ENCODE results near the gene HS6ST2. TPM values are rescaled to one million over a fixed set of nuclear protein-coding genes. Genes with fewer than 3 reads are reported as not detected.

The HS6ST2 gene
- polyA plus RNA-seq, 5 donors = 10.9 to 22.8 (median 17.8) TPM

DNA sequence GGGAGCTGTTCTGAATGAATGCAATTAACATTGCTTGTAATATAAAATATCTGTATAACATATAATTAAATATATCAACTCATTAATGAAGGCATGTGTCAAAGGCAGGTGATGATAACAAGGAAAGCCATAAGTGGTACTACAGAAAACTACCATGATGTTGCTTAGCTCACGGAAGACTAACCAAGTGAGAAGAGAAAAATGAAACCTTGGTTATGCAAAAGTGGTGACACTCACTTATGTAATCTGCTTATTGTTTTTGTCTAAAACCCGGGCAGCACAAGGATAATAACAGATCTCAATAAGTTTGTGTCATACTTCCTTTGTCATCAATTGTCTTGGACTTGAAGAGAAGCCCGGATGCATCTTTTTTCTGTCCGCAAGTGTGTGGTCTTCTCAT lies 156.4 kb downstream of the HS6ST2 start:
- no peak for DNase-seq

DNA sequence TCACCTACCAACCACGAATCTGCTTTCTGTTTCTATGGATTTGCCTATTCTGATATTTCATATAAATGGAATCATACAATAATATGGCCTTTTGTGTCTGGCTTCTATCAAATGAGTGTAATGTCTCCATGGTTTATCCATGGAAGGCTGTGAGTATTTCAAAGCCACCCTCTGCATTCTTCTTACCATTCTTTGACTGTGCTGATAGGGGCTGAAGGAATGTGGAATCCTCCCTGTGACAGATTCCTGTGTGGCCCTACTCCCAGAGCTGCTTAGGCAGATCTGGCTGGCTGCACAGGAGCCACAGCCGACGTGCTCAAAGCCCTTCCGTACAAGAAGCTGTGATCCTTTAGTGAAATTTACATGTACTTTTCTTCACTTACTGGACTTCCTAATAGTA lies 163.2 kb downstream of the HS6ST2 start:
- no peak for DNase-seq

DNA sequence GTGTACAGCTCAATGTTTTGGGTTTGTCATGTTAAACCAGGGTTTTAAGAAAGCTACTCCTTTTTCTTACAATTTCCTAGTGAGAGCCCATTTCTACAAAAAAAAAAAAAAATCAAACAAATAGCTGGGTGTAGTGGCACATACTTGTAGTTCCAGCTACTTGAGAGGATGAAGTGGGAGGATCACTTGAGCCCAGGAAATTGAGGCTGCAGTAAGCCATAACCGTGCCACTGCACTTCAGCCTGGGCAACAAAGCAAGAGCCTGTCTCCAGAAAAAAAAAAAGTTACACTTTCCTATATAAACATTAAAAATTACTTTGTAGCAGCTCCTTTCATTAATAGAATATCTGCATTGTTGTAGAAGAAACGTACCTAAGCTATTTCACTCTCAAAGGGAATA lies 166.7 kb downstream of the HS6ST2 start:
- DNase-seq = peak; percentile 5 to 14

GRCh38 chrX:132790329-132790728 lies 168.1 kb downstream of the HS6ST2 start:
- DNase-seq = no peak

DNA sequence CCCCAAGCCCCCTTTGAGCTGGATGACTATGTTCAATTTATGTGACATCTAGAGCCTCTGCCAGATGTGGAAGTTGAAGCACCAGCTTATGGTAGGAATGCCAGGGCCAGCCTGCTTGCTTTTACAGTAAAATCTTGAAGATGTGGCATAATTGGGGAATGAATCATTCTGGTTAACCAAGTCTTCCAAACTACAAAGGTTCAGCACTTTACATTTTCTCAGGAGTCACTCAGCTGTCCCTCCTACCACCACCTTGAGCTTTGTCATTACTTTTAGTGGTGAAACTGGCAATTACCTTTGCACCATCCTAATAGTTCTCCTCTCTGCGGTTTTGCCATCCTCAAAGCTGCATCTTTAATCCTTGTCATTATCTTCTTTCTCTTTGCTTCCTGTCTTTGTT lies 172.2 kb downstream of the HS6ST2 start:
- no peak for DNase-seq

- DNase-seq = no peak
Observed at GRCh38 chrX:132778917-132779316, 179.5 kb downstream of the HS6ST2 start.

DNA sequence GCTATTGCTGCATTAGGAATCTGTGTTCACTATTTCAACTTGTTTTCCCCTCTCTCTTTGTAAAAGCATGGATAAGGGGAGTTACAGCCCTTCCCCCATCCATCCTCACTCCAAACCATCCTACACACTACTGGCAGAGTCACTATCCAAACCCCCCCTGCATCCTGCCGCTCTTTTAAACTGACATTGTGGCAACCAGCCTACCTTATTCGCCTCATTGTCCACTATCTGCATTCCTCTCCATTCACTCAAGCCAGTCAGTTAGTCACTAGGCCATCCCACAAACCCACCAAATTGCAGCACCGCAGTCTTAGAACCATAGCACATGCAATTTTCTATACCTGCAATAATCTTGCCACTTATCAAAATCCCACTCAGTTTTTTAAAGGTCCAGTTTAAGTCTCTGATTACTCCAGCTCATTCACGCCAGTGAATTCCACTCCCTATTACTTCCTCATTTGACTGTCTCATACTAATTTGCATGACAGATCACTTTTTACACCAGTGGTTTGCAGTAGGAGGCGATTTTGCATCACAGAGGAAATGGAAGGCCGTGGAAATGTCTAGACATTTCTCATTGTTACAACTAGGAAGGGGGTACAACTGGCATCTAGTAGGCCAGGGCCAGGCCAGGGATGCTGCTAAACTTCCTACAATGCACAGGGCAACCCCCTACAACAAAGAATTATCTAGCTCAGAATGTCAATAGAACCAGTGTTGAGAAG lies 181.8 kb downstream of the HS6ST2 start:
- DNase-seq = no peak

DNA sequence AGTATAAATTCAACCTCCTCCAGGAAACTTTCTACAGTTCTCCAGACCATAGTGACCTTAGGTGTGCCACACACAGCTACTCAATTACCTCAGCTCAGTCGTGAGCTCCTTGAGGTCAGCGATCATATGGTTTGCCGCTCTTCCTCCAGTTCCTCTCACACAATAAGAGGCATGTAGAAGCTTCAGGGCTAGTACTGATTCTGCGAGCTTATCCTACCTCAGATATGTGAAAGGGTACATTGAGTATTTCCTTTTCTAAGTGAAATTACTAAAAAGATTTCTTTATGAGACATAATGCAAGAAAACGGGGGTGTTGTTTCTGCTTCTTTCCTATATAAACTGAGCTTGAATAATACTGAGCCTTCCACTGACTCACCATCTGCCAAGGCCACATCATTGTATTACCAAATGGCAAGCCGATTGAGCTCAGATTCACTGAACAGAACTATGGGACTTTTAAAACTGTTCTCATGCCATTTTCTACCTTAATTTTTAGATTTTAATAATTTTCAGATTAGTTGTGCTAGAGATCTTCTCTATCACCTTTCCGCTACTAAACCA lies 183.1 kb downstream of the HS6ST2 start:
- no peak for DNase-seq

- no peak for DNase-seq
Observed at GRCh38 chrX:132774010-132774714, 184.3 kb downstream of the HS6ST2 start.

- no peak for DNase-seq
Observed at GRCh38 chrX:132769609-132770008, 188.8 kb downstream of the HS6ST2 start.

GRCh38 chrX:132766452-132766851 lies 192.0 kb downstream of the HS6ST2 start:
- DNase-seq = no peak

- no peak for DNase-seq
Observed at GRCh38 chrX:132763528-132763927, 194.9 kb downstream of the HS6ST2 start.

GRCh38 chrX:132758759-132759158 lies 199.7 kb downstream of the HS6ST2 start:
- no peak for DNase-seq

DNA sequence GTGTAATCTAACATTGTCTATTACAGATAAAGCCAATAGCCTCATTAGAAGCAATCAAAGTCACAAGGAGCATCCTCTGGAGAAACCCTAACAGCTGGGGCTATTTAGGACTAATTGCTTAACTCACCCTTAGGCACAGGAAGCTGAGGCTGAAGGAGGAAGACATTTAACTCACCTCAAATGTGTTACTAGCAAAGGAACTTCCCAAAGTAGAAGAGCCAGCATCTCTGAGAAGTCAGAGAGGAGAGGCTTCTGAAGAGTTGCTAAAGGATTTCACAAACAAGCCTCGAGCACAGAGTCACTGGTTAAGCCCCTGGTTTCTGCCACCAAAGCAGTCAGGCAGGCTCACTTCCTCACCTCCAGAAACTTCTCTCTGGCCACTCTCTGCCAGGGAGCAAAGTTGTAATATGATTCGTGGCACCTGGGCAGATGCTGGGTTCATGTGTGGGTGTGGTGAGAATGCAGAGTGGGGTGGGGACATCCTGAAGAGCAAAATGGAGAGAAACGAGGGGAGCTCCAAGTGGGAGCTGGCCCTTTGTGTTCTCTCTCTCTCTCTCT lies 201.3 kb downstream of the HS6ST2 start:
- no peak for DNase-seq

GRCh38 chrX:132756439-132756838 lies 202.0 kb downstream of the HS6ST2 start:
- DNase-seq = no peak

- no peak for DNase-seq
Observed at GRCh38 chrX:132751063-132751690, 207.3 kb downstream of the HS6ST2 start.

GRCh38 chrX:132750331-132751062 lies 207.9 kb downstream of the HS6ST2 start:
- no peak for DNase-seq

DNA sequence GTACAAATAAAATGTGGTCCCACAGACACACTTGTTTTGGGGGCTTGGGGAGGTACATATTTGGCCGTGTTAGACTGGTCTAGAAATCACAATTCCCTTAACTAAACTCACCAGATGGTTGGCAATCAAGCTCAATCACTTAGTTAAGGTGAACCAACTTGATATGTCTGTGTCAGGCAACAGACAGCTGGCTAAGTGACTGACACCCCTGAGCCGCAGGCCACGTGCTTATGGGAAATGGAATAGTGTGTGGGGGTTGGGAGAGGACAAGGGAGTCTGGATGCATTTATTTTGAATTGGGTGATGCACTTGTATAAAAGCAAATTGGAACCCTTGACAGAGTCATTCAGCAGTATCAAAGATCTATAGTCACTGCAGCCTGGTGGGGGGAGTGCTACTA lies 209.0 kb downstream of the HS6ST2 start:
- DNase-seq = no peak

GRCh38 chrX:132748909-132749308 lies 209.5 kb downstream of the HS6ST2 start:
- DNase-seq = no peak

DNA sequence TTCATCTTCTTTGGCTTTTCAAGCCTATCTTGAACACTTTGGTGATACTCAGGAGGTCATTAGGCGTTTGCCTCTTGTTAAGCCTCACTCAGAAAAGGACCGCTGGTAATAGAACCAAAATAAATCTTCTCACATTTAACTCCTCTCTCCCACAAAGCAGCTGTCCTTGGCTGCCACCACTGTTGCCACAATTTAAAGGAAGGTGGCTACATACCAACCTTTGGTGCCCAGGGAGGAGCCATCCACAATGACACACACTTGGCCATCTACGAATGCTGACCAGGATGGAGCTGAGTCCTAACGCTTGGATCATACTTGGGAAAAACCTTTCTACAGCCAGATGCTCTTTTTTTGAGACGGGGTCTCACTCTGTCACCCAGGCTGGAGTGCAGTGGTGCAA lies 210.2 kb downstream of the HS6ST2 start:
- DNase-seq = no peak

DNA sequence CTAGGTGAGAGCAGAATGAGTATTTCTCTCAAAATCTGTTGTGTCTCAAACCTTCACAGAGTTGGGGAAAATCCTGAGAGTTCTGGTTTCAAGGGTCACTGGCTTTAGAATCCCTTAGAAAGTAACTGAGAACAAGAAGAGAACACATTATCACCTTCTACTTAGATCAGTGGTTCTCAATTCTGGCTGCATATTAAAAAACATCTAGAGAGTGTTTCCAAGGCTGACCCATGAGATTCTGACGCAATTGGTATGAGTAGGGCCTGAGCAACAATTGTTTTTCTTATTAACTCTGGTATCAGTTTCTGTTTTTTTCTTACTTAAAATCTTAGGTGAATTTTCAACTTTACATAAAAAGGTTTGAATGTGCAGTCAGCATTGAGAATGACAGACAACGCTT lies 212.8 kb downstream of the HS6ST2 start:
- no peak for DNase-seq

- DNase-seq = no peak
Observed at GRCh38 chrX:132744470-132744869, 214.0 kb downstream of the HS6ST2 start.

All from right lung (tissue), 5 donors.